Measurements from ENCODE around the gene RHOT1.
"Not testable (repeated sequence)": the region's sequence is repeated elsewhere in the genome, so short reads cannot be mapped to it uniquely, and the experiment has no call there.

The RHOT1 gene

GRCh38 chr17:32240750-32241149, 98.4 kb downstream of the RHOT1 start:
- DNase-seq = no peak

GRCh38 chr17:32241640-32242039, 99.3 kb downstream of the RHOT1 start:
- DNase-seq = no peak

- DNase-seq = no peak
Measured at GRCh38 chr17:32249475-32249874, 107.2 kb downstream of the RHOT1 start.

- DNase-seq = peak; percentile 69
Measured at GRCh38 chr17:32253117-32253611, 110.9 kb downstream of the RHOT1 start.

GRCh38 chr17:32256012-32256700, 113.9 kb downstream of the RHOT1 start:
- DNase-seq = no peak

GRCh38 chr17:32256701-32257019, 114.4 kb downstream of the RHOT1 start:
- no peak for DNase-seq

- no peak for DNase-seq
Measured at GRCh38 chr17:32258383-32259140, 116.3 kb downstream of the RHOT1 start.

GRCh38 chr17:32259586-32259985, 117.3 kb downstream of the RHOT1 start:
- no peak for DNase-seq

GRCh38 chr17:32261417-32261736, 119.1 kb downstream of the RHOT1 start:
- DNase-seq = no peak

- no peak for DNase-seq
Measured at GRCh38 chr17:32261936-32262510, 119.7 kb downstream of the RHOT1 start.

- not testable (repeated sequence) for DNase-seq
Measured at GRCh38 chr17:32263515-32263914, 121.2 kb downstream of the RHOT1 start.

- no peak for DNase-seq
Measured at GRCh38 chr17:32264140-32264799, 122.0 kb downstream of the RHOT1 start.

GRCh38 chr17:32264823-32265191, 122.5 kb downstream of the RHOT1 start:
- DNase-seq = no peak

- DNase-seq = no peak
Measured at GRCh38 chr17:32265192-32265923, 123.1 kb downstream of the RHOT1 start, which contains the start of gene RHBDL3. Gene RHBDL3, plus strand, starts transcription at chr17:32265832. Its CDS starts 358 bp downstream, at chr17:32266190.

- DNase-seq = no peak
Measured at GRCh38 chr17:32266051-32266388, 123.7 kb downstream of the RHOT1 start.

- peak; percentile 69 for DNase-seq
Measured at GRCh38 chr17:32266389-32267301, 124.3 kb downstream of the RHOT1 start.

GRCh38 chr17:32267690-32268205, 125.4 kb downstream of the RHOT1 start:
- no peak for DNase-seq

- DNase-seq = no peak
Measured at GRCh38 chr17:32268734-32269288, 126.5 kb downstream of the RHOT1 start.

- DNase-seq = peak; percentile 77
Measured at GRCh38 chr17:32269377-32269776, 127.1 kb downstream of the RHOT1 start.

GRCh38 chr17:32271844-32272243, 129.5 kb downstream of the RHOT1 start:
- DNase-seq = no peak

- DNase-seq = no peak
Measured at GRCh38 chr17:32274101-32274500, 131.8 kb downstream of the RHOT1 start.
